HCT116 (cell line): ENCODE measurements around the gene SLC29A1. TPM values are rescaled to one million over a fixed set of nuclear protein-coding genes. Genes with fewer than 3 reads are reported as not detected.

Source experiments
- ATAC-seq: fragments of 200-7000 bp; cut with Tn5 transposase; 2 replicates; pipeline ENCODE4 v1.9.1; 2020; ENCODE audit warnings: mild to moderate bottlenecking, moderate library complexity
- BruUV-seq: library from RNA; stranded (reverse); fragments of 400-500 nt; replicated peaks from 2 replicates; lab custom pipeline; 2021; lab: Mats Ljungman, UMichigan
- CTCF ChIA-PET: fragments of 300-600 bp; sonication (Branson Sonifier 250); formaldehyde crosslinking; loops from one replicate; lab custom pipeline; 2021; ENCODE audit warnings: antibody characterized with exemption; lab: Charles Lee
- POLR2A ChIA-PET: fragments of 300-600, 350-600 bp; sonication (Branson Sonifier 250); formaldehyde crosslinking; loops from one replicate; lab custom pipeline; 2021; ENCODE audit warnings: antibody characterized with exemption; lab: Charles Lee
- RAD21 ChIA-PET, 2 experiments: fragments of 300-600 bp; sonication (Branson Sonifier 250); formaldehyde crosslinking; loops; one replicate each; lab custom pipeline; 2023; ENCODE audit warnings: low total read pairs in 2 of 2; ENCODE audit not compliant: uncharacterized antibody in 2 of 2, unreplicated experiment in 2 of 2, low non-redundant PET in 1 of 2; lab: Charles Lee
- DNase-seq: peaks from one replicate; pipeline ENCODE4 v3.0.0-alpha.2; 2010; ENCODE audit warnings: low read depth, low spot score
- H2AFZ ChIP-seq: fragments of 200-600 bp; shearing (Covaris generic), sonication (generic); 2 replicates; pipeline ENCODE4 v1.6.1; 2017; ENCODE audit warnings: low read depth, mixed run types, mixed read lengths, antibody characterized with exemption, low read length; ENCODE audit not compliant: poor library complexity, severe bottlenecking
- H3K27ac ChIP-seq: 2 replicates; pipeline ENCODE4 v1.5.1; 2012; ENCODE audit warnings: low read depth, low read length
- H3K27me3 ChIP-seq: fragments of 200-600 bp; sonication (generic); 2 replicates; pipeline ENCODE4 v1.6.1; 2016; ENCODE audit warnings: mixed run types, low read length, mixed read lengths; ENCODE audit not compliant: insufficient read depth
- H3K36me3 ChIP-seq, 2 experiments: fragments of 200-500 bp in 1 of 2; fragments of 200-600 bp in 1 of 2; sonication (Bioruptor generic) in 1 of 2; sonication (generic) in 1 of 2; 2 replicates each; pipeline versions ENCODE4 v1.5.1 to v1.6.1; 2014 to 2016; ENCODE audit warnings: low read length in 2 of 2, inconsistent platforms in 1 of 2, mixed read lengths in 1 of 2, mixed run types in 1 of 2; ENCODE audit not compliant: insufficient read depth in 2 of 2, control insufficient read depth in 1 of 2
- H3K4me1 ChIP-seq, 2 experiments: fragments of 200-600 bp in 1 of 2; sonication (generic) in 1 of 2; 2 replicates each; pipeline versions ENCODE4 v1.5.1 to v1.6.1; 2012 to 2017; ENCODE audit warnings: low read length in 2 of 2, inconsistent platforms in 1 of 2, mild to moderate bottlenecking in 1 of 2, mixed read lengths in 1 of 2, mixed run types in 1 of 2, moderate library complexity in 1 of 2; ENCODE audit not compliant: insufficient read depth in 2 of 2, control insufficient read depth in 1 of 2
- H3K4me2 ChIP-seq: fragments of 200-600 bp; sonication (generic); 2 replicates; pipeline ENCODE4 v1.6.1; 2017; ENCODE audit warnings: mixed run types, low read length, mixed read lengths
- H3K4me3 ChIP-seq, 2 experiments: fragments of 200-600 bp in 1 of 2; sonication (generic) in 1 of 2; replicated peaks in 1 of 2; 2 replicates each; pipeline ENCODE4 v1.5.1; 2011 to 2016; ENCODE audit warnings: low read length in 2 of 2, control low read depth in 1 of 2, low read depth in 1 of 2, mild to moderate bottlenecking in 1 of 2, mixed read lengths in 1 of 2, mixed run types in 1 of 2
- H3K79me2 ChIP-seq: fragments of 200-600 bp; sonication (generic); 2 replicates; pipeline ENCODE4 v1.6.1; 2017; ENCODE audit warnings: mild to moderate bottlenecking, mixed run types, low read length, moderate library complexity, mixed read lengths; ENCODE audit not compliant: insufficient read depth
- H3K9ac ChIP-seq: fragments of 200-600 bp; sonication (generic); 2 replicates; pipeline ENCODE4 v1.6.1; 2016; ENCODE audit warnings: low read length, mixed read lengths
- H3K9me2 ChIP-seq: fragments of 200-600 bp; sonication (generic), shearing (Covaris generic); 2 replicates; pipeline ENCODE4 v1.6.1; 2017; ENCODE audit warnings: mixed run types, mild to moderate bottlenecking, moderate library complexity; ENCODE audit not compliant: insufficient read depth
- H3K9me3 ChIP-seq, 2 experiments: fragments of 200-500 bp in 1 of 2; fragments of 200-600 bp in 1 of 2; sonication (Bioruptor generic) in 1 of 2; sonication (generic) in 1 of 2; 2 replicates each; pipeline ENCODE4 v1.6.1; 2014 to 2017; ENCODE audit warnings: low read length in 2 of 2, mixed read lengths in 2 of 2, inconsistent platforms in 1 of 2, low read depth in 1 of 2, mild to moderate bottlenecking in 1 of 2, mixed run types in 1 of 2, moderate library complexity in 1 of 2; ENCODE audit not compliant: control insufficient read depth in 1 of 2, insufficient read depth in 1 of 2
- H4K20me1 ChIP-seq: fragments of 200-600 bp; sonication (generic), shearing (Covaris generic); 2 replicates; pipeline ENCODE4 v1.6.1; 2017; ENCODE audit warnings: mixed run types, mild to moderate bottlenecking, moderate library complexity; ENCODE audit not compliant: insufficient read depth
- ATF3 ChIP-seq: IDR thresholded peaks from 2 replicates; pipeline ENCODE4 v1.6.1; 2012
- CBX3 ChIP-seq: IDR thresholded peaks from 2 replicates; pipeline ENCODE4 v1.6.1; 2012; ENCODE audit warnings: low read depth
- CEBPB ChIP-seq: IDR thresholded peaks from 2 replicates; pipeline ENCODE4 v1.6.1; 2012; ENCODE audit warnings: low read depth
- EGR1 ChIP-seq: IDR thresholded peaks from 2 replicates; pipeline ENCODE4 v1.6.1; 2012; ENCODE audit warnings: low read depth
- ELF1 ChIP-seq: IDR thresholded peaks from 2 replicates; pipeline ENCODE4 v1.6.1; 2012; ENCODE audit warnings: low read depth, borderline replicate concordance
- EZH2 ChIP-seq: fragments of 200-600 bp; sonication (generic); IDR thresholded peaks from 2 replicates; pipeline ENCODE4 v1.6.1; 2017; ENCODE audit warnings: antibody characterized with exemption, mixed run types
- EZH2phosphoT487 ChIP-seq: fragments of 200-600 bp; IDR thresholded peaks from 2 replicates; pipeline ENCODE4 v1.6.1; 2018; ENCODE audit warnings: antibody characterized with exemption, borderline replicate concordance
- FOSL1 ChIP-seq: IDR thresholded peaks from 2 replicates; pipeline ENCODE4 v1.6.1; 2012; ENCODE audit warnings: low read depth
- MAX ChIP-seq: IDR thresholded peaks from 2 replicates; pipeline ENCODE4 v1.6.1; 2012
- POLR2A ChIP-seq: IDR thresholded peaks from 2 replicates; pipeline ENCODE4 v1.7.0; 2011; ENCODE audit warnings: borderline replicate concordance; ENCODE audit not compliant: insufficient read depth, insufficient read length; ENCODE audit errors: extremely low read depth
- POLR2AphosphoS5 ChIP-seq: IDR thresholded peaks from 2 replicates; pipeline ENCODE4 v1.6.1; 2011; ENCODE audit warnings: mild to moderate bottlenecking, low read depth, low read length, moderate library complexity
- RAD21 ChIP-seq: IDR thresholded peaks from 2 replicates; pipeline ENCODE4 v1.6.1; 2012; ENCODE audit warnings: low read depth, mild to moderate bottlenecking
- REST ChIP-seq: IDR thresholded peaks from 2 replicates; pipeline ENCODE4 v1.6.1; 2012; ENCODE audit warnings: low read depth
- SIN3A ChIP-seq: IDR thresholded peaks from 2 replicates; pipeline ENCODE4 v1.6.1; 2012; ENCODE audit warnings: low read depth
- SP1 ChIP-seq: IDR thresholded peaks from 2 replicates; pipeline ENCODE4 v1.6.1; 2012; ENCODE audit warnings: low read depth
- SRF ChIP-seq: IDR thresholded peaks from 2 replicates; pipeline ENCODE4 v1.6.1; 2012; ENCODE audit warnings: low read depth
- TCF7L2 ChIP-seq: IDR thresholded peaks from 2 replicates; pipeline ENCODE4 v1.7.0; 2011; ENCODE audit warnings: borderline replicate concordance, inconsistent platforms; ENCODE audit not compliant: insufficient read depth, insufficient read length; ENCODE audit errors: extremely low read depth
- ZBTB33 ChIP-seq: IDR thresholded peaks from 2 replicates; pipeline ENCODE4 v1.6.1; 2011; ENCODE audit warnings: mild to moderate bottlenecking, low read length, moderate library complexity; ENCODE audit not compliant: insufficient replicate concordance; ENCODE audit errors: extremely low read depth
- ZFX ChIP-seq: fragments of 450-650 bp; IDR thresholded peaks from 2 replicates; pipeline ENCODE4 v1.6.1; 2017
- ZNF274 ChIP-seq: fragments of 200-500 bp; sonication (Bioruptor generic); IDR thresholded peaks from 2 replicates; pipeline ENCODE4 v1.6.1; 2014; ENCODE audit warnings: mild to moderate bottlenecking, low read depth, low read length, inconsistent platforms
- intact Hi-C: fragments of 100-400 bp; cut with micrococcal nuclease; formaldehyde crosslinking; loops from 2 replicates; pipeline ENCODE4 v1.10.0; 2022
- total RNA-seq: library from RNA; stranded (reverse); gene quantifications from one replicate; pipeline ENCODE4 v1.2.1, GENCODE V29; 2021; ENCODE audit not compliant: unreplicated experiment

The SLC29A1 gene
- total RNA-seq, 1 experiment from 2014 or later = 67.6 TPM

- Histone ChIP-seq H3K4me3 (no peak overlapping the region), H2AFZ (no peak overlapping the region), H3K4me1 (peaks cover 28 to 50% of the 10 kb centered on the region in 2 experiments), H3K27ac (no peak overlapping the region), H3K9me3 (no peaks in the 10 kb centered on the region), H3K9me2 (no peaks in the 10 kb centered on the region), H3K27me3 (no peaks in the 10 kb centered on the region), H4K20me1 (peaks cover 4% of the 10 kb centered on the region; the same call in 1 of the 2 replicates), H3K79me2 (peaks cover 55% of the 10 kb centered on the region), H3K4me2 (no peak overlapping the region), H3K9ac (no peak overlapping the region), H3K36me3 (peaks cover 4 to 25% of the 10 kb centered on the region in 2 experiments; a peak in 2 of 4 replicates)
- ChIA-PET POLR2A (interaction anchor here (3.0 kb wide), 1 partner anchor 20 kb away, joined by 27 read pairs; the partner anchor contains the start of gene HSP90AB1), CTCF (interaction anchor here (3.7 kb wide), 1 partner anchor 9 kb away, joined by 22 read pairs; no protein-coding TSS in a partner anchor), RAD21 (no interaction called here)
- no TSS peak for BruUV-seq
- no peak for TF ChIP-seq CBX3
- no peak for TF ChIP-seq ZNF274
- no peak for TF ChIP-seq TCF7L2
- no peak for TF ChIP-seq ZFX
- no peak for TF ChIP-seq REST
- TF ChIP-seq EZH2 = no peak
- no peak for TF ChIP-seq ATF3
- no peak for TF ChIP-seq CEBPB
- no peak for TF ChIP-seq RAD21
- TF ChIP-seq ZBTB33 = no peak
- no peak for TF ChIP-seq SP1
- TF ChIP-seq ELF1 = no peak
- TF ChIP-seq MAX = no peak
- no peak for TF ChIP-seq SIN3A
- no peak for TF ChIP-seq SRF
- TF ChIP-seq EZH2phosphoT487 = no peak
- TF ChIP-seq EGR1 = no peak
- TF ChIP-seq FOSL1 = no peak
- TF ChIP-seq POLR2AphosphoS5 = no peak
- TF ChIP-seq POLR2A = no peak
- intact Hi-C loops = no loop called here
- DNase-seq (no peak), ATAC-seq (no peak)
Observed at GRCh38 chr6:44225579-44226325, 2.4 kb downstream of the SLC29A1 start.
